ENCODE results near the gene ZNF107.

DNA sequence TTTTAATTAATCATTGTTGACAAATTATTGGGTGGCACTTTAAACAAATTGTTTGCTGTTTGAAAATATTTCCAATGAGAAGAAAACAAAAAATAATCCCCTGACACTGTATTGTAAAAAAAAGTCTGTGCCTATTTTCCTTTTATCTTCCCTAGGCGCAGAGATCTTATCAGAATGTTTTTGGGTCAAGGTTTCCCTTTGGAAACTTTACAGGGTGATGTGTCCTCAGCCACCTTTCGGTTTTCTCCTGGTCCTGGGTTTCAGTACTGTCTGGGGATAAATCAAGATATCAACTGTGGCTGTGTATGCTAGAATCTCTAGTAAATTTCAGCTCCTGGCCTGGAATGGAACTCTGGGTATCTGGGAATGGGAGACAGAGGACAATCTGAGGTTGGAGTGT is 1.4 kb downstream of the ZNF107 start:
- TF ChIP-seq CTCF (IDR thresholded peaks at IDR 0.05) (no peak), POLR2A (IDR thresholded peaks at IDR 0.05) (no peak)

All from testis (tissue), 2 donors.